Upper lobe of right lung (tissue), 1 donor: ENCODE data around the gene MAGI2. TPM values are rescaled to one million over a fixed set of nuclear protein-coding genes. Genes with fewer than 3 reads are reported as not detected.

ENCODE experiments used
- ATAC-seq: fragments of 200-7000 bp; cut with Tn5 transposase; one replicate; pipeline ENCODE4 v1.9.1; 2020; ENCODE audit warnings: mild to moderate bottlenecking, moderate library complexity
- DNase-seq: peaks from one replicate; pipeline ENCODE4 v3.0.0-alpha.2; 2020
- H3K27ac ChIP-seq: fragments of 200-600 bp; one replicate; pipeline ENCODE4 v1.8.0; 2022
- H3K27me3 ChIP-seq: fragments of 200-600 bp; one replicate; pipeline ENCODE4 v1.8.0; 2022; ENCODE audit warnings: mild to moderate bottlenecking
- H3K36me3 ChIP-seq: fragments of 200-600 bp; one replicate; pipeline ENCODE4 v1.8.0; 2022
- H3K4me1 ChIP-seq: fragments of 200-600 bp; one replicate; pipeline ENCODE4 v1.8.0; 2022
- H3K4me3 ChIP-seq: fragments of 200-600 bp; one replicate; pipeline ENCODE4 v1.8.0; 2022; ENCODE audit warnings: mild to moderate bottlenecking
- H3K9me3 ChIP-seq: fragments of 200-600 bp; one replicate; pipeline ENCODE4 v1.8.0; 2022
- CTCF ChIP-seq: fragments of 200-600 bp; IDR thresholded peaks from one replicate; pipeline ENCODE4 v1.8.0; 2022; ENCODE audit warnings: antibody characterized with exemption
- intact Hi-C: fragments of 100-400 bp; cut with DNase I; formaldehyde crosslinking; loops from one replicate; pipeline ENCODE4 v1.11.0; 2022
- total RNA-seq: library from RNA; stranded (reverse); fragmentation: NEBNext Ultra II Directional; extraction: Animal tissue kit (Norgen Biotek cat#: 25700); gene quantifications from one replicate; pipeline ENCODE4 v1.2.1, GENCODE V29; 2021
- donor health status: DM: no; HTN: yes; CAD: no; lungs with severe emphysema.

MAGI2 gene
- total RNA-seq, 1 donor from 2014 or later: 12.8 TPM

- intact Hi-C loops: no loop called here
These were observed 132.6 kb downstream of the MAGI2 start for GRCh38 chr7:79320741-79321473.

GRCh38 chr7:79319369-79319768, 134.1 kb downstream of the MAGI2 start:
- Histone ChIP-seq H3K27me3 (no peaks in the 10 kb centered on the region), H3K4me1 (no peaks in the 10 kb centered on the region), H3K4me3 (no peak overlapping the region), H3K9me3 (no peaks in the 10 kb centered on the region), H3K36me3 (no peaks in the 10 kb centered on the region), H3K27ac (no peak overlapping the region)
- ATAC-seq: peak; percentile 63
- TF ChIP-seq CTCF: no peak
- DNase-seq: no peak
- intact Hi-C loops: no loop called here

More at GRCh38 chr7:79320741-79321473, 132.6 kb downstream of the MAGI2 start:
- Histone ChIP-seq H3K27me3 (no peaks in the 10 kb centered on the region), H3K27ac (no peak overlapping the region), H3K4me3 (no peak overlapping the region), H3K36me3 (no peaks in the 10 kb centered on the region), H3K4me1 (no peaks in the 10 kb centered on the region), H3K9me3 (no peaks in the 10 kb centered on the region)
- DNase-seq (no peak), ATAC-seq (no peak)
- no peak for TF ChIP-seq CTCF

- ATAC-seq (no peak), DNase-seq (no peak)
- Histone ChIP-seq H3K27ac (no peak overlapping the region), H3K9me3 (no peaks in the 10 kb centered on the region), H3K36me3 (no peaks in the 10 kb centered on the region), H3K4me1 (no peaks in the 10 kb centered on the region), H3K4me3 (no peak overlapping the region), H3K27me3 (no peaks in the 10 kb centered on the region)
- intact Hi-C loops: no loop called here
- no peak for TF ChIP-seq CTCF
These were observed 135.7 kb downstream of the MAGI2 start for GRCh38 chr7:79317728-79318127.

GRCh38 chr7:79312022-79312421, 141.4 kb downstream of the MAGI2 start:
- Histone ChIP-seq H3K4me3 (no peak overlapping the region), H3K36me3 (no peaks in the 10 kb centered on the region), H3K27ac (no peak overlapping the region), H3K27me3 (no peaks in the 10 kb centered on the region), H3K9me3 (no peaks in the 10 kb centered on the region), H3K4me1 (no peaks in the 10 kb centered on the region)
- TF ChIP-seq CTCF: no peak
- intact Hi-C loops: no loop called here
- DNase-seq: no peak
- no peak for ATAC-seq

GRCh38 chr7:79308192-79308591, 145.3 kb downstream of the MAGI2 start:
- H3K36me3 ChIP-seq: no peaks in the 10 kb centered on the region
- H3K4me1 ChIP-seq: no peaks in the 10 kb centered on the region
- no peaks in the 10 kb centered on the region for H3K9me3 ChIP-seq
- intact Hi-C loops: no loop called here
- TF ChIP-seq CTCF: no peak
- no peak for ATAC-seq
- H3K27ac ChIP-seq: no peak overlapping the region
- no peaks in the 10 kb centered on the region for H3K27me3 ChIP-seq
- no peak for DNase-seq
- H3K4me3 ChIP-seq: no peak overlapping the region
